ENCODE measurements around the gene KRT26. TPM values are rescaled to one million over a fixed set of nuclear protein-coding genes. Genes with fewer than 3 reads are reported as not detected.
A peak's percentile ranks its signal among the peaks of the same experiment; 100 is the strongest.

The KRT26 gene
- total RNA-seq, 2 experiments from 2014 or later, result not detected

- Mint-ChIP-seq H3K9me3 (ENCODE audit: low read depth) (no peaks in the 10 kb centered on the region), H3K4me3 (no peak overlapping the region), H3K27ac (no peak overlapping the region), H3K27me3 (peaks cover 78% of the 10 kb centered on the region), H3K4me1 (no peaks in the 10 kb centered on the region), H3K36me3 (peaks cover 2% of the 10 kb centered on the region)
- ATAC-seq (no peak), DNase-seq (no peak)
- CTCF ChIA-PET, result no interaction called here
These were observed 38.5 kb upstream of the KRT26 start for GRCh38 chr17:40810494-40810893.

GRCh38 chr17:40809721-40810421, 37.9 kb upstream of the KRT26 start:
- H3K27ac Mint-ChIP-seq, result no peak overlapping the region
- H3K4me3 Mint-ChIP-seq, result no peak overlapping the region
- no peaks in the 10 kb centered on the region for H3K4me1 Mint-ChIP-seq
- CTCF ChIA-PET, result no interaction called here
- ATAC-seq, result no peak
- peaks cover 84% of the 10 kb centered on the region for H3K27me3 Mint-ChIP-seq
- no peaks in the 10 kb centered on the region for H3K9me3 Mint-ChIP-seq (ENCODE audit: low read depth)
- no peak for DNase-seq
- peaks cover 2% of the 10 kb centered on the region for H3K36me3 Mint-ChIP-seq

GRCh38 chr17:40806131-40806530, 34.1 kb upstream of the KRT26 start:
- H3K9me3 Mint-ChIP-seq (ENCODE audit: low read depth), result no peaks in the 10 kb centered on the region

GRCh38 chr17:40803617-40804082, 31.6 kb upstream of the KRT26 start:
- ATAC-seq (peak; percentile 85), DNase-seq (peak; percentile 82)
- peaks cover 49% of the 10 kb centered on the region for H3K27me3 Mint-ChIP-seq
- no peaks in the 10 kb centered on the region for H3K9me3 Mint-ChIP-seq (ENCODE audit: low read depth)
- CTCF ChIA-PET, result interaction anchor here (0.7 to 1.8 kb wide), 6 partner anchors 12 to 845 kb away, joined by 3 to 7 read pairs (median 4); no protein-coding TSS in a partner anchor
- H3K4me3 Mint-ChIP-seq, result no peak overlapping the region
- H3K27ac Mint-ChIP-seq, result no peak overlapping the region
- no peaks in the 10 kb centered on the region for H3K36me3 Mint-ChIP-seq
- peaks cover 2% of the 10 kb centered on the region for H3K4me1 Mint-ChIP-seq

More at GRCh38 chr17:40806131-40806530, 34.1 kb upstream of the KRT26 start:
- no peak overlapping the region for H3K4me3 Mint-ChIP-seq
- H3K27ac Mint-ChIP-seq, result no peak overlapping the region
- ATAC-seq, result no peak
- DNase-seq, result no peak
- H3K27me3 Mint-ChIP-seq, result peaks cover 63% of the 10 kb centered on the region
- CTCF ChIA-PET, result interaction anchor here (1.1 kb wide), 2 partner anchors 857 to 860 kb away, joined by 3 read pairs; no protein-coding TSS in a partner anchor
- H3K36me3 Mint-ChIP-seq, result no peaks in the 10 kb centered on the region
- peaks cover 2% of the 10 kb centered on the region for H3K4me1 Mint-ChIP-seq

- Mint-ChIP-seq H3K27me3 (peaks cover 40% of the 10 kb centered on the region), H3K4me3 (no peak overlapping the region), H3K36me3 (no peaks in the 10 kb centered on the region), H3K4me1 (peaks cover 2% of the 10 kb centered on the region), H3K9me3 (ENCODE audit: low read depth) (no peaks in the 10 kb centered on the region), H3K27ac (no peak overlapping the region)
- ATAC-seq, result no peak
- CTCF ChIA-PET, result interaction anchor here (1.3 kb wide), 1 partner anchor 32 kb away, joined by 3 read pairs; no protein-coding TSS in a partner anchor
- DNase-seq, result no peak
These were observed 29.2 kb upstream of the KRT26 start for GRCh38 chr17:40801157-40801556.

- H3K27me3 Mint-ChIP-seq, result peaks cover 35% of the 10 kb centered on the region
- CTCF ChIA-PET, result no interaction called here
- H3K4me3 Mint-ChIP-seq, result no peak overlapping the region
- H3K4me1 Mint-ChIP-seq, result peaks cover 2% of the 10 kb centered on the region
- ATAC-seq, result no peak
- H3K27ac Mint-ChIP-seq, result no peak overlapping the region
- no peaks in the 10 kb centered on the region for H3K9me3 Mint-ChIP-seq (ENCODE audit: low read depth)
- no peaks in the 10 kb centered on the region for H3K36me3 Mint-ChIP-seq
- no peak for DNase-seq
These were observed 28.4 kb upstream of the KRT26 start for GRCh38 chr17:40800381-40800780.

GRCh38 chr17:40799859-40800258, 27.9 kb upstream of the KRT26 start, which contains the start of gene KRT28:
TSS of gene KRT28 (minus strand) at chr17:40799959. CDS start at chr17:40799893, 66 bp downstream.
- ATAC-seq, result no peak
- no peak within 1 kb of the TSS for H3K4me3 Mint-ChIP-seq
- H3K27me3 Mint-ChIP-seq, result peaks cover 34% of the 10 kb centered on the region
- H3K27ac Mint-ChIP-seq, result no peak within 1 kb of the TSS
- no peaks in the 10 kb centered on the region for H3K36me3 Mint-ChIP-seq
- H3K9me3 Mint-ChIP-seq (ENCODE audit: low read depth), result no peaks in the 10 kb centered on the region
- peaks cover 2% of the 10 kb centered on the region for H3K4me1 Mint-ChIP-seq
- no peak for DNase-seq
- CTCF ChIA-PET, result no interaction called here

GRCh38 chr17:40796846-40797245, 24.8 kb upstream of the KRT26 start:
- no peaks in the 10 kb centered on the region for H3K4me1 Mint-ChIP-seq
- H3K4me3 Mint-ChIP-seq, result no peak overlapping the region
- no peaks in the 10 kb centered on the region for H3K36me3 Mint-ChIP-seq
- ATAC-seq (no peak), DNase-seq (no peak)
- CTCF ChIA-PET, result interaction anchor here (1.5 kb wide), 1 partner anchor 866 kb away, joined by 4 read pairs; no protein-coding TSS in a partner anchor
- H3K9me3 Mint-ChIP-seq (ENCODE audit: low read depth), result no peaks in the 10 kb centered on the region
- H3K27me3 Mint-ChIP-seq, result peaks cover 37% of the 10 kb centered on the region
- H3K27ac Mint-ChIP-seq, result no peak overlapping the region

GRCh38 chr17:40795019-40795667, 23.1 kb upstream of the KRT26 start:
- no peaks in the 10 kb centered on the region for H3K9me3 Mint-ChIP-seq (ENCODE audit: low read depth)
- ATAC-seq (no peak), DNase-seq (no peak)
- CTCF ChIA-PET, result no interaction called here
- H3K36me3 Mint-ChIP-seq, result no peaks in the 10 kb centered on the region
- no peak overlapping the region for H3K4me3 Mint-ChIP-seq
- H3K27ac Mint-ChIP-seq, result no peak overlapping the region
- H3K27me3 Mint-ChIP-seq, result peaks cover 45% of the 10 kb centered on the region
- H3K4me1 Mint-ChIP-seq, result no peaks in the 10 kb centered on the region

GRCh38 chr17:40794466-40794865, 22.5 kb upstream of the KRT26 start:
- DNase-seq (no peak), ATAC-seq (no peak)
- H3K4me3 Mint-ChIP-seq, result no peak overlapping the region
- H3K4me1 Mint-ChIP-seq, result no peaks in the 10 kb centered on the region
- CTCF ChIA-PET, result no interaction called here
- H3K9me3 Mint-ChIP-seq (ENCODE audit: low read depth), result no peaks in the 10 kb centered on the region
- H3K27ac Mint-ChIP-seq, result no peak overlapping the region
- no peaks in the 10 kb centered on the region for H3K36me3 Mint-ChIP-seq
- peaks cover 43% of the 10 kb centered on the region for H3K27me3 Mint-ChIP-seq

GRCh38 chr17:40793832-40794231, 21.8 kb upstream of the KRT26 start:
- Mint-ChIP-seq H3K4me1 (no peaks in the 10 kb centered on the region), H3K4me3 (no peak overlapping the region), H3K27me3 (peaks cover 41% of the 10 kb centered on the region), H3K27ac (no peak overlapping the region), H3K9me3 (ENCODE audit: low read depth) (no peaks in the 10 kb centered on the region), H3K36me3 (no peaks in the 10 kb centered on the region)
- CTCF ChIA-PET, result no interaction called here
- ATAC-seq, result no peak
- no peak for DNase-seq

- DNase-seq, result no peak
- ATAC-seq, result no peak
- H3K4me3 Mint-ChIP-seq, result no peak overlapping the region
- H3K9me3 Mint-ChIP-seq (ENCODE audit: low read depth), result no peaks in the 10 kb centered on the region
- H3K4me1 Mint-ChIP-seq, result no peaks in the 10 kb centered on the region
- H3K27me3 Mint-ChIP-seq, result peaks cover 37% of the 10 kb centered on the region
- no peak overlapping the region for H3K27ac Mint-ChIP-seq
- no peaks in the 10 kb centered on the region for H3K36me3 Mint-ChIP-seq
- CTCF ChIA-PET, result interaction anchor here (0.9 to 1.2 kb wide), 3 partner anchors 11 to 21 kb away, joined by 3 to 8 read pairs (median 3); no protein-coding TSS in a partner anchor
These were observed 19.9 kb upstream of the KRT26 start for GRCh38 chr17:40791787-40792436.

- Mint-ChIP-seq H3K36me3 (no peaks in the 10 kb centered on the region), H3K9me3 (ENCODE audit: low read depth) (no peaks in the 10 kb centered on the region), H3K27ac (no peak overlapping the region), H3K27me3 (peaks cover 32% of the 10 kb centered on the region), H3K4me3 (no peak overlapping the region), H3K4me1 (no peaks in the 10 kb centered on the region)
- DNase-seq (no peak), ATAC-seq (no peak)
- CTCF ChIA-PET, result interaction anchor here (0.6 to 1.2 kb wide), 5 partner anchors 12 to 400 kb away, joined by 3 to 8 read pairs (median 3); no protein-coding TSS in a partner anchor
These were observed 19.1 kb upstream of the KRT26 start for GRCh38 chr17:40791111-40791510.

Data from activated CD8-positive, alpha-beta memory T cell treated with anti-CD3 and anti-CD28 coated beads, Interleukin-2, amount 10 ng/mL, durations not matched to agents 7 days and 5 days (primary cell).